Right kidney (tissue), 9 donors: ENCODE data around the gene SCARB1.
A peak's percentile ranks its signal among the peaks of the same experiment; 100 is the strongest.
"Not testable (repeated sequence)": the region's sequence is repeated elsewhere in the genome, so short reads cannot be mapped to it uniquely, and the experiment has no call there.

Source experiments
- DNase-seq: peaks from one replicate; pipeline ENCODE4 v3.0.0-alpha.2; 2016
- long read RNA-seq, 8 donors: transcript quantifications; one replicate each; lab custom pipeline, GENCODE V29; 2026

The SCARB1 gene, protein sequence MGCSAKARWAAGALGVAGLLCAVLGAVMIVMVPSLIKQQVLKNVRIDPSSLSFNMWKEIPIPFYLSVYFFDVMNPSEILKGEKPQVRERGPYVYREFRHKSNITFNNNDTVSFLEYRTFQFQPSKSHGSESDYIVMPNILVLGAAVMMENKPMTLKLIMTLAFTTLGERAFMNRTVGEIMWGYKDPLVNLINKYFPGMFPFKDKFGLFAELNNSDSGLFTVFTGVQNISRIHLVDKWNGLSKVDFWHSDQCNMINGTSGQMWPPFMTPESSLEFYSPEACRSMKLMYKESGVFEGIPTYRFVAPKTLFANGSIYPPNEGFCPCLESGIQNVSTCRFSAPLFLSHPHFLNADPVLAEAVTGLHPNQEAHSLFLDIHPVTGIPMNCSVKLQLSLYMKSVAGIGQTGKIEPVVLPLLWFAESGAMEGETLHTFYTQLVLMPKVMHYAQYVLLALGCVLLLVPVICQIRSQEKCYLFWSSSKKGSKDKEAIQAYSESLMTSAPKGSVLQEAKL
- long read RNA-seq, donor 1, transcript SCARB1-201 (13 exons, 2,611 nt): major isoform, 5 of 7 reads
- long read RNA-seq, donor 1, partial matches to known transcripts: 0 of 7 reads
- long read RNA-seq, donor 1, other reads (novel, unspliced or antisense): 0 of 7 reads
- long read RNA-seq, donor 2, partial matches to known transcripts: 6 of 12 reads
- long read RNA-seq, donor 2, other reads (novel, unspliced or antisense): 0 of 12 reads
- long read RNA-seq, donor 3, partial matches to known transcripts: 0 of 1 reads
- long read RNA-seq, donor 3, other reads (novel, unspliced or antisense): 0 of 1 reads
- long read RNA-seq, donor 4, partial matches to known transcripts: 14 of 17 reads
- long read RNA-seq, donor 4, other reads (novel, unspliced or antisense): 0 of 17 reads
- long read RNA-seq, donor 5, full-length matches to known transcripts: 8 of 13 reads
- long read RNA-seq, donor 5, partial matches to known transcripts: 5 of 13 reads
- long read RNA-seq, donor 5, other reads (novel, unspliced or antisense): 0 of 13 reads
- long read RNA-seq, donor 6, transcript SCARB1-201 (13 exons, 2,611 nt): major isoform, 5 of 9 reads
- long read RNA-seq, donor 6, partial matches to known transcripts: 0 of 9 reads
- long read RNA-seq, donor 6, other reads (novel, unspliced or antisense): 0 of 9 reads
- long read RNA-seq, donor 7, transcript SCARB1-201 (13 exons, 2,611 nt): major isoform, 6 of 27 reads
- long read RNA-seq, donor 7, partial matches to known transcripts: 16 of 27 reads
- long read RNA-seq, donor 7, other reads (novel, unspliced or antisense): 0 of 27 reads
- long read RNA-seq, donor 8, transcript SCARB1-201 (13 exons, 2,611 nt): major isoform, 6 of 13 reads
- long read RNA-seq, donor 8, partial matches to known transcripts: 5 of 13 reads
- long read RNA-seq, donor 8, other reads (novel, unspliced or antisense): 0 of 13 reads

DNA sequence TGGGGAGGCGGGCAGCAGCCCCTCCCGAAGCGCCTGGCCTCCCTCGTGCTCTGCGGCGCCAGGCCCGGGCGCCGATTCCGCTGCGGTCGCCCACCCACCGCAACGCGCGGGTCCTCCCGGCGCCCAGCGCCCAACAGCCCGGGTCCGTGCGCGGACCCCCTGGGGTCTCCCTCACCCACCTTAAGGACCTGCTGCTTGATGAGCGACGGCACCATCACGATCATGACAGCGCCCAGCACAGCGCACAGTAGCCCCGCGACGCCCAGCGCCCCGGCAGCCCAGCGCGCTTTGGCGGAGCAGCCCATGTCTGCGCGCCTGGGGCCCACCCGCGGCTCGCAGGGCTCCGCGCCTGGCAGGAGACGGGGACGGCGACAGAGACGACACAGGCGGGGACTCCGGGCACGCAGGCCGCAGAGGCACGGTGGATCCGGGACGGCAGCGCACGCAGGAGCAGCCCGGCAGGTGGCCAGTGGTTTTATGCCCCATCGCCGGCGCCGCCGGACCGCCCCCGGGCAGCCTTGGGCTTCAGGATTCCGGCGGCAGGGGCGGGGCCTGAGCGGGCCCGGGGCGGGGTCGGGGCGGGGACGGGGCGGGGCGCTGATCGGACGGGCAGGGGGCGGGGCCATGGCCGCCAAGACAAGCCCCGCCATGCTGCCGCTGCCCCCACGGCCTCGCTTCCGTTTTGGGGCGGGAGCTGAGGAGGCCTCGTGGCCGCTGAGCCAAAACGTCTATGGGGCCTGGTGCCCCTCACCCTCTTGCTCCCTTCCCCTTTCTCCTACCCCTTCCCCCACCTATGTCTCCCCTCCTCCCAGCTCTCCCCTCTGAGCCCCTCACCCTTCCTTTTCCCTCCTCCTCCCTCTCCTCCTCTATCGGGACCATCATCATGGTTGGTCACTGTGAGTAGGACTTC is at the start of gene SCARB1:
SCARB1 (minus strand) TSS at position 449 of the 910 bp plus-strand sequence; CDS start at position 305, 144 bp downstream.
- peak; percentile 95 for DNase-seq

DNA sequence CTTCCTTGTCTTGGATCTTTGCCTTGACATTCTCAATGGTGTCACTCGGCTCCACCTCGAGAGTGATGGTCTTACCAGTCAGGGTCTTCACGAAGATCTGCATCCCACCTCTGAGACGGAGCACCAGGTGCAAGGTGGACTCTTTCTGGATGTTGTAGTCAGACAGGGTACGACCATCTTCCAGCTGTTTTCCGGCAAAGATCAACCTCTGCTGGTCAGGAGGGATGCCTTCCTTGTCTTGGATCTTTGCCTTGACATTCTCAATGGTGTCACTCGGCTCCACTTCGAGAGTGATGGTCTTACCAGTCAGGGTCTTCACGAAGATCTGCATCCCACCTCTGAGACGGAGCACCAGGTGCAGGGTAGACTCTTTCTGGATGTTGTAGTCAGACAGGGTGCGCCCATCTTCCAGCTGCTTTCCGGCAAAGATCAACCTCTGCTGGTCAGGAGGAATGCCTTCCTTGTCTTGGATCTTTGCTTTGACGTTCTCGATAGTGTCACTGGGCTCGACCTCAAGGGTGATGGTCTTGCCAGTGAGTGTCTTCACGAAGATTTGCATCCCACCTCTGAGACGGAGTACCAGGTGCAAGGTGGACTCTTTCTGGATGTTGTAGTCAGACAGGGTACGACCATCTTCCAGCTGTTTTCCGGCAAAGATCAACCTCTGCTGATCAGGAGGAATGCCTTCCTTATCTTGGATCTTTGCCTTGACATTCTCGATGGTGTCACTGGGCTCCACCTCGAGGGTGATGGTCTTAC is 49.0 kb upstream of the SCARB1 start:
- not testable (repeated sequence) for DNase-seq

DNA sequence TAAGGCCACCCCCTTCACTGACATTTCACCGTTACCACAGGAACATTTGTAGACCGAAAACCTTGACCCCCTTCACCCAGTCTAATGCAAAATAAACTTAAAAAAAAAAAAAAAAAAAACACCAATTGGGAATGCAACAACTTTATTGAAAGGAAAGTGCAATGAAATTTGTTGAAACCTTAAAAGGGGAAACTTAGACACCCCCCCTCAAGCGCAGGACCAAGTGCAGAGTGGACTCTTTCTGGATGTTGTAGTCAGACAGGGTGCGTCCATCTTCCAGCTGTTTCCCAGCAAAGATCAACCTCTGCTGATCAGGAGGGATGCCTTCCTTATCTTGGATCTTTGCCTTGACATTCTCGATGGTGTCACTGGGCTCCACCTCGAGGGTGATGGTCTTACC is 47.9 kb upstream of the SCARB1 start:
- not testable (repeated sequence) for DNase-seq

DNA sequence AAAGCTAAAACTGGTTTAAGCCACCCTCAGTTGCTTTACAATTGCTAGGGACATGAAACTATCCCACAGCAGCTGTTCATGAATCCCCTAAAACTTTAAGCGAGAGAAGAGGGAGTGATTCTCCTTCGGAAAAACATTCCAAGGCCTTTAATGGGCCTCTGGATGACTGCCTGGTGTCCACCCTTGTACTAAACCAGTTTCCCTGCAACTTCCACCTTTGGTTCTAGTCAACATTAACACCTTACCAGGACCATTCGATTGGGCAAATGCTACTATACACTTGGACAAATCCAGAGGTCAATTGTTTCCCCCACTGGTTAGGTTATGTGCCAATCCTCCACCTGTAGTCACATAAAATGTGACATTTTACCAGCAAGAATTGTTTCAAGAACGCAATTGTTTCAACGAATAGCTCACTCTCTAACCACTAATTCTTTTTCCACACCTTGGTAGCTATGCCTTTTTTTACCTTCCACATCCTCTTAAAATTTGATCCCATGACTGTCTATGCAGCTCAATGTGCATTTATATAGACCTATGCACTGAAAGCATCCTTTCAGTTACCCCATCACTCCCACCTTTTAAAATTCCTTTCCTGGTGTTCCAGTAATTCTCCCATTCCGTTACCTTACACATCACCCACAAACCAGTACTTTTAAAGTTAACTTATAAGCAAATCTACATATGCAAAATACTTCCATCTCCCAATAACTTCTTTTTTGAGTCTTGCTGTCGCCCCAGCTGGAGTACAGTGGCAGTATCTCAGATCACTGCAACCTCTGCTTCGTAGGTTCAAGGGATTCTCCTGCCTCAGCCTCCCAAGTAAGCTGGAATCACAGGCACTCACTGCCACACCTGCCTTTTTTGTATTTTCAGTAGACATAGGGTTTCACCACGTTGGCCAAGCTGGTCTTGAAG is 47.2 kb upstream of the SCARB1 start:
- DNase-seq: no peak

DNA sequence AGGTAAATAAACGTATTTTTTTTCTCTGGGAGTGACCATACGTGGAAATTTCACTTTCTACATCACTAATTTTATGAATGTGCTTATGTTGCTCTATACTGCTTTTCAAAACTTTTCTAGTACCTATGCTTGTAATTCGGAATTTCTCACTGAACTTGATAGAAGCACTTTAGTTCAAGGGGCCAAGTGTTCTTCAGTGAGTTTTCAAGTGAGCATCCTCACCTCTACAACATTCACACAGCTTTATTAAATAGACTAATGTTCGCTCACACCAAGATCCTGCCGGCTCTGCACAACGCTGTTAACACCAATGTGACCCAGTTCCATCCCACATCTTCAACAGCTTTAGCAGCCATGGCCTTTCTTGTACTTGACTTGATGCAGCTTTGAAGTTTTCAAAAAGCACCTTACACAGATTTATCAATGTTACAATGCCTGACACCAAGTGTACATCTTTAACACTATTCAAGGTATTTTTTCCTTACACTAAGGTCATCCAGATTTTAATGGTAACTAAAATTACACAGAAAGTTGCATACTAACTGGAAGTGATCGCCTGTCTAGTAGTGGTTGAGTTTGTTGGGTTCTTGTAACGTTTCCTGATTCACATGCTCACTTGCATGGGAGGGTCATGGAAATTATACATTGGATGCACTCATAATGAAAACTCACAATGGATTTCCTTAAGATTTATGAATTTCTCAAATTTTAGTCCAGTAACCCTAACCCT is 46.3 kb upstream of the SCARB1 start:
- DNase-seq: no peak

DNA sequence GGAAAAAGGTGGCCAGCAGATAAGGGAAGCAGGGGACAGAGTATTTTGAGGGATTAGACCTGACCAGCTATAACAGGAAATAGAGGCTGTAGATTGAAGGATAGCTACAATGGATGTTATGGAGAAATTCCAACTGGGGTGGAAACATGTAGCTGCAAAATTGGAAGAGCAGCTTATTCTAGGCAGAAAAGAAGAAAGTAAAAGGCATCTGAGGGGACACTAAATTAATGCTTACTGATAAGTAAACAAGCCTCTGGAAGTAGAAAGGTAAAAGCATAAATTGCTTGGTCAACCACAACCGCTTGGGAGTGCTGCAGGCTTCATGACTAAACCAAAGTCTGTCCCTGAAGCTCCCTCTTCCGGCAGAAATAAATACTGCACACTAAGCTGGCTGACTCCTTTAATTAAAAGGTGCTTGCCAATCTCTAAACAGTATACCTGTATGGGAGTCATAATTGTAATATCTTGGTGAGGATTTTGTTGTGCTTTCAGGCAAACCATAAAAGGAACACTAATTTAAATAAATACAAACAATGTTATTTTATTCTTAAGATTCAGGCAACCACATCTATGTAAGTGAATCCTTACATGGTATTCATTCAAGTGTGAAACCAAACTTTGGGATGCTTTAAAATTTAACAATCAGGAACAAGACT is 43.1 kb upstream of the SCARB1 start:
- DNase-seq: peak; percentile 35

DNA sequence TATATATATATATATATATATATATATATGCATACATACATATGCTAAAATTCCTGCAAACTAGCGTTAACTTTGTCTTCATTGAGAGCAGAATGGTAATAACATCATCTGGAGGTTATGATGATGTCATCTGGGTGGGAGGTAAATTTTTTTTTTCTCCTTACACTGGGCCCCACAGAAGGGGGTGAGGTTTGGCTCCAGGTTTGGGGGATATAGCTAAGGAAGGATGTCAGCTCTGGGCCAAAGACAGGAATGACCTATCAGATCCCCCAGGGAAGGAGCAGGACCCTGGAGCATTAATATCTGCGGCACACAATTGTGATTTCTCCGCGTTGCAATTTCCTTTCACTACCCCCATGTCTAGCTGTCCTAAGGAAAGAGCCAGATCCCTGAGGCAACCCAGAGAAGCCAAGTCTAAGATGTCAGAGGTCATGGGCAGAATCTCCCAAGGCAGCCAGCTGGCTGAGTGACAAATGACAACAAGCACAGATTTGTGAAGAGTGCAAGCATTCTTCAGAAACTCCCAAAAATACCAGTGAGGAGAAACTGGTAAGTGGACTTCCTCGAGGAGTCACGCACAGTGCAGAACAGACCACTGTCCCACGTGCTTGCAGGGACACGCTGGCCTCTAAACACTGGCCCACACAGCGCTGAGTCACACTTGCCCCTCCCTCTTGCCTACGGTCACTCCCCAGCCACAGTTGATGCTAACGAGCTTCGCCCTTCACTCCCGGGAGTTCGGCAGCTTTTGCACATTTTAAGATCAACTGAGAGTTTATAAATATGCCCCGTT is 40.8 kb upstream of the SCARB1 start:
- peak; percentile 36 for DNase-seq

DNA sequence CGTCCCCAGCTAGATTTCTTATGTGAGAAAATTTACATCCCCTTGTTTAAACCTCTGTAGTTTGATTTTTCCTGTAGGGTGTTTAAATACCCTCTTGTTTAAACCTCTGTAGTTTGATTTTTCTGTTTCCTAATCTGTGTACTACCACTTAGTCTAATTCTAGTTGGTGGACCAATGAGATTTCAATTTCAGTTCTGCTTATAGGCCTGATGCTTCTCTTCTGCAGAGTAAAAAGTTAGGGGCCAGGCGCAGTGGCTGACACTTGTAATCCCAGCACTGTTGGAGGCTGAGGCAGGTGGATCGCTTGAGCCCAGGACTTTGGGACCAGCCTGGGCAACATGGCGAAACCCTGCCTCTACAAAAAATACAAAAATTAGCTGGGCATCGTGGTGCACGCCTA is 39.3 kb upstream of the SCARB1 start:
- DNase-seq: no peak

DNA sequence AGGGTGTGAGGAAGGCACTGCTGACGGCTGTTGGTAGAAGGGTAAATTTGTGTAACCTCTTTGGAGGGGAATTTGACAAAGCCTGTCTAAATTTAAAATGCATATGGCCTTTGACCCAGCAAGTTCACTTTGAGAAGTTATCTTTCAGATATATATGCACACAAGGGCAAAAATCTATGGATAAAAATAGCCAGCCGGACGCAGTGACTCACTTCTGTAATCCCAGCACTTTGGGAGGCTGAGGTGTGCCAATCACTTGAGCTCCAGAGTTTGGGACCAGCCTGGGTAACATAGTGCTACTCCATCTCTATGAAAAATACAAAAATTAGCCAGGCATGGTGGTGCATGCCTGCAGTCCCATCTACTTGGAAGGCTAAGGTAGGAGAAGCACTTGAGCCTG is 37.3 kb upstream of the SCARB1 start:
- DNase-seq: no peak

DNA sequence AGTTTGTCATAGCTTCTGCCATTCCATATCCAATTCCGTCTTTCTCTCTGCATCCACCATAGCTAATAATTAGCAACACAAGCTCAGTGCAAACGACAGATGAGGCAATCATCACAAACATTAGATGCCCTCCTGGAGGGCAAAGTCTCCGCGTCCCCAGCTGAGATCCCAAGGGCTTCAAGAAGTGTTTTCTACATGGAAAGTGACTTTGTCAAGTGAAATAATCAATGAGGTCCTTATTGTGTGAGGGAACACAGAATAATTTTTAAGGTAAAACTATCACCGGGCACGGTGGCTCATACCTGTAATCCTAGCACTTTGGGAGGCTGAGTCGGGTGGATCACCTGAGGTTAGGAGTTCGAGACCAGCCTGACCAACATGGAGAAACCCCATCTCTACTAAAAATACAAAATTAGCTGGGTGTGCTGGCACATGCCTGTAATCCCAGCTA is 36.7 kb upstream of the SCARB1 start:
- not testable (repeated sequence) for DNase-seq

DNA sequence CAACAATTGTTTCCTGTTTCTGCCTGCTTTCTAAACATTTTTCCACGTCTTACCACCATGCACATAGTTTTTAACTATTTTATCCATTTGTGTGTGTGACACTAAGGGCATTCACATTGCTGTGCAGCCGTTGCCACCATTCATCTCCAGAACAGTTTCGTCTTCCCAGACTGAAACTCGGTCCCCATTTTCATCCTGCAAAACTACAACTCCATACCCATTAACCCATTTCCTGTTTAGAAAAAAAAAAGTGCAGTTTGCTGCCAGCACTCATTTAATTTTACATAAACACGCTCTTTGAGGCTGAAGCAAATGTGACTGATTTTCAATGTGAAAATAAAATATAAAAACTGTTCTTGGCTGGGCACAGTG is 35.2 kb upstream of the SCARB1 start:
- no peak for DNase-seq

DNA sequence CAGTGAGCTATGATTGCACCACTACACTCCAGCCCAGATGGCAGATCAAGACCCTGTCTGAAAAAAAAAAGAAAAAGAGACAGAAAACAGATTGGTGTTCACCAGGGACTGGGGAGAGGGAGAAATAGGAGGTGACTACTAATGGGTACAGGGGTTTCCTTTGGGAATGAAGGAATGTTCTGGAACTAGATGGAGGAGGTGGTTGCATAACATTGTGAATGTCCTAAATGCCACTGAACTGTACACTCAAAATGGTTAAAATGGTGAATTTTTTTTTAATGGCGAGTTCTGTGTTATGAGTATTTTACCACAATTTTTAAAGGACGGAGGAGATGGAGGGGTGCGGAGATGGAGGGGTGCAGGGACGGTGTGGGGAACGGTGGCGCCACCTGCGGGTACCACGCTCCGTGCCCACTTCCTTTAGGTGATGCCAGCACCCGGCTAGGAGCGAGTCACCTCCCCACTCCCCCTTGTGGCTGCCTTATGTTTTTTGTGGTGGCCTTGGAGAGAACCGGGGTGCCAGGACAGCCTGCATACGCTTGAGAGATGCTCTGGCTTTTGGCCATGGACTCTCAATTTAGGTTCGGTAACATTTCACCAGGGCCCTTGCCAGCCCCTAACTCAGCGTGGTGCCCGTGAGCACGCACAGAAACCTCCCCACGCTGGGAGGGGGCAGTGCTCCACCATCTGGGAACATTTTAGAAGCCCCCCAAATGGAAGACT is 34.7 kb upstream of the SCARB1 start:
- no peak for DNase-seq

DNA sequence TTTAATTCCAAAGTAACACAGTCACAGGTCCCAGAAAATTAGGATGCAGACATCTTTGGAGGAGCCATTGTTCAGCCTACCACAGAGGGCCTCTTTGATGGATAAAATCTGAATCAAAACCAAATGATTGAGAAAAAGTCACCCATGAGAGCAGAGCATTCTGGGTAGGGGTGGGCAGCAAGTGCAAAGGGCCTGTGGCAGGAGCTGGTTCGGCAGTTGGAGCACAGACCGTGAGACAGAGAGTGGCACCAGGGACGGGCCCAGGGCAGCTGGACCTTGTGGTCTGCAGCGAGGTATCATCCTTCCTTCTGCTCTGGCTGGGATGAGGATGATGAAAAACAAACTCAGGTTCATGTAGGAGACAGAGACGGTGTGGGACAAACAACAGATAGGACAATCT is 32.8 kb upstream of the SCARB1 start:
- DNase-seq: no peak

DNA sequence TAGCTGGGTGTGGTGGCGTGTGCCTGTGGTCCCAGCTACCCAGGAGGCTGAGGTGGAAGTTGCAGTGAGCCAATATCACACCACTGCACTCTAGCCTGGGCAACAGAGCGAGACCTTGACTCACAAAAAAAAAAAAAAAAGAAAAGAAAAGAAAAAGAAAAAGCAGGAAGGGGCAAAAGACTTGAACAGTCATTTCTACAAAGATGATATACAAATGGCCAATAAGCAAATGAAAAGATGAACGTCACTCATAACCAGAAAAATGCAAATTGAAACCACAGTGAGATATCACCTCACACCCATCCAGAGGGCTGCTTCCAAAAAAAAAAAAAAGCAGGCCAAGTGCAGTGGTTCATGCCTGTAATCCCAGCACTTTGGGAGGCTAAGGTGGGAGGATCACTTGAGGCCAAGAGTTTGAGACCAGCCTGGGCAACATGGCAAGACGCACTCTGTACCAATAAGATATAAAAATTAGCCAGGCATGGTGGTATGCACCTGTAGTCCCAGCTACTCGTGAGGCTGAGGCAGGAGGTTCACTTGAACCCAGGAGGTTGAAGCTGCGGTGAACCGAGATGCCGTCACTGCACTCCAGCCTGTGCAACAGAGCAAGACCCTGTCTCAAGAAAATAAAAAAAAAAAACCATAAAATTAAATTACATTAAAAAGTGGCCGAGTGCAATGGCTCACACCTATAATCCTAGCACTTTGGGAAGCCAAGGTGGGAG is 30.3 kb upstream of the SCARB1 start:
- no peak for DNase-seq

DNA sequence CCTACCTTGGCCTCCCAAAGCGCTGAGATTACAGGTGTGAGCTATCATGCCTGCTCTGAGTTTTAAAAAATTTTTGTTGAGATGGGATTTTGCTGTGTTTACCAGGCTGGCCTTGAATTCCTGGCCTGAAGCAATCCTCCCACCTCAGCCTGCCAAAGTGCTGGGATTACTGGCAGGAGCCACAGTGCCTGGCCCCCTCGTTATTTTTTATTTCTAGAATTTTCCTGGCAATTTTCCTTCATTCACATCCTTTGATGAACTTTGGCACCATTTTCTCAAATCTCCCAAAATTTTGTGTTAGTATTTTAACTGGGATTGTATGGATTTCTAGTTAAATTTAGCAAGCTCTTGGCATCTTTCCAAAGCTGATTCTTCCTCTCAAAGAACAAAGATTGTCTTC is 24.6 kb upstream of the SCARB1 start:
- DNase-seq: no peak

DNA sequence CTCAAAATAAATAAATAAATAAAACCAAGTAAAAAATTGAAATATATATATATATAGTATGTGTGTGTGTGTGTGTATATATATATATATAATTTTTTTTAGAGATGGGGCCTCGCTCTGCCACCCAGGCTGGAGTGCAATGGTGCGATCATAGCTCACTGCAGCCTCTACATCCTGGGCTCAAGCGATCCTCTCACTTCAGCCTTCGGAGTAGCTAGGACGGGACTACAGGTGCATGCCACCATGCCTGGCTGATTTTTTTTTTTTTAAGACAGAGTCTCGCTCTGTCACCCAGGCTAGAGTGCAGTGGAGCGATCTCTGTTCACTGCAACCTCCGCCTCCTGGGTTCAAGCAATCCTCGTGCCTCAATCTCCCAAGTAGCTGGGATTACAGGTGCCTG is 24.1 kb upstream of the SCARB1 start:
- DNase-seq: not testable (repeated sequence)
